NCI-H1092 treated with DMSO at 0.1 percent for 48 hours (cell line): ENCODE data around the gene KMT2E.
A peak's percentile ranks its signal among the peaks of the same experiment; 100 is the strongest.

ENCODE experiments used
- DNase-seq: peaks from one replicate; lab custom pipeline; 2025; lab: John Stamatoyannopoulos, UW

Gene KMT2E

GRCh38 chr7:105131033-105131656, 117.1 kb downstream of the KMT2E start:
- DNase-seq, result no peak

- DNase-seq, result no peak
These were observed 117.9 kb downstream of the KMT2E start for GRCh38 chr7:105131890-105132289.

- no peak for DNase-seq
These were observed 118.3 kb downstream of the KMT2E start for GRCh38 chr7:105132335-105132734.

GRCh38 chr7:105132835-105133234, 118.8 kb downstream of the KMT2E start:
- no peak for DNase-seq

- no peak for DNase-seq
These were observed 119.4 kb downstream of the KMT2E start for GRCh38 chr7:105133358-105133757.

- no peak for DNase-seq
These were observed 120.1 kb downstream of the KMT2E start for GRCh38 chr7:105133986-105134655.

- no peak for DNase-seq
These were observed 122.2 kb downstream of the KMT2E start for GRCh38 chr7:105136221-105136620.

- DNase-seq, result no peak
These were observed 123.9 kb downstream of the KMT2E start for GRCh38 chr7:105137898-105138297.

GRCh38 chr7:105139381-105139780, 125.4 kb downstream of the KMT2E start:
- DNase-seq, result no peak

GRCh38 chr7:105141068-105141467, 127.1 kb downstream of the KMT2E start:
- DNase-seq, result peak; percentile 14

GRCh38 chr7:105149827-105150226, 135.8 kb downstream of the KMT2E start:
- DNase-seq, result no peak

GRCh38 chr7:105151152-105151551, 137.1 kb downstream of the KMT2E start:
- DNase-seq, result no peak

GRCh38 chr7:105153531-105153930, 139.5 kb downstream of the KMT2E start:
- DNase-seq, result no peak

GRCh38 chr7:105154084-105154483, 140.1 kb downstream of the KMT2E start:
- no peak for DNase-seq

GRCh38 chr7:105156731-105157130, 142.7 kb downstream of the KMT2E start:
- no peak for DNase-seq

- DNase-seq, result no peak
These were observed 143.3 kb downstream of the KMT2E start for GRCh38 chr7:105157278-105157677.

- no peak for DNase-seq
These were observed 147.4 kb downstream of the KMT2E start for GRCh38 chr7:105161366-105161765.
